Activated naive CD4-positive, alpha-beta T cell (primary cell): ENCODE results near the gene NABP2.

Experiments used
- DNase-seq, 4 experiments: peaks; one replicate each; lab custom pipeline; 2025; lab: John Stamatoyannopoulos, UW

Gene NABP2

DNA sequence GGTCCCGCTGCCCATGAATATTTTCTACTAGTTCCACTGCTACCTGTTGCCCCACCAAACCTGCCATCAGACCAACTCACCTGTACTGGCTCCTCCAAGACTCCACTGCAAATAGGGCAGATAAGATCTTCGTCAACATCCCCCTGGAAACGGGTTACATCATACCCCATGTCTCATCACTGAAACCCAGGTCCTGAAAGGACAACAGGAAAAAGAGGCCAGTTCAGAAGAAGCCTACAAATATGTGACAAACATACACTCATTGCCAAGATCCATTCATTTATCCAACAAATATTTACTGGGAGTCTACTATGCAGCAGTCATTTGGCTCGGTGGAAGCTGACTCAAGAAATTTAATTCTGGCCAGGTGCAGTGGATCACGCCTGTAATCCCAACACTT is 10.3 kb upstream of the NABP2 start:
- DNase-seq: no peak

DNA sequence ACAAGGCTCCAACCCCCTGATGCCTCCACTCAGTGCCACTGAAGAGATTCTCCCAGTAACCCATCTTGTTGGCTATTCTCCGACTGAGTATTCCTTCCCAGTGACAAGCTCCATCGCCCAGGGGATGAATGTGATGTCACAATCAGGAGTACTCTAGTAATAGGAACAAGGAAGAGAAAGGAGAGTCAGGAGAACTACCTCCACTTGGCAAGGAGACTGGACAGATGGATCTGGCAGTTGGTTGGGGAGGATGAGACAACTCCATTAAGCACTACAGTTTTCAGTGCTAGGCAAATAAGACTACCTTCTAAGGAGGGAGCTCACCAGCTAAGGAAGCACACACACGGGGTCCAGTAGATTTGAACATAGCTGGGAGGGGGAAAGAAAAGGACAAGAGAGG is 7.7 kb upstream of the NABP2 start:
- DNase-seq: no peak

DNA sequence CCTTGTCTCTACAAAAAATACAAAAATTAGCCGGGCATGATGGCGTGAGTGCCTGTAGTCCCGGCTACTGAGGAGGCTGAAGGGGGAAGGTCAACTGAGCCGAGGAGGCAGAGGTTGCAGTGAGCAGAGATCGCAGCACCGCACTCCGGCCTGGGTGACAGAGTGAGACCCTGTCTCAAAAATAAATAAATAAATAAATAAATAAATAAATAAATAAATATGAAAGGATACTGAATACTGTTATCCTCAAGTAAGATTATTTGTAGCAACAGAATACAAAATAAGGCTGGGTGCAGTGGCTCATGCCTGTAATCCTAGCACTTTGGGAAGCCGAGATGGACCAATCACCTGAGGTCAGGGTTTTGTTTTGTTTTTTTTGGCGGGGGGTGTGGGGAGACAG is 4.3 kb upstream of the NABP2 start:
- DNase-seq: no peak

DNA sequence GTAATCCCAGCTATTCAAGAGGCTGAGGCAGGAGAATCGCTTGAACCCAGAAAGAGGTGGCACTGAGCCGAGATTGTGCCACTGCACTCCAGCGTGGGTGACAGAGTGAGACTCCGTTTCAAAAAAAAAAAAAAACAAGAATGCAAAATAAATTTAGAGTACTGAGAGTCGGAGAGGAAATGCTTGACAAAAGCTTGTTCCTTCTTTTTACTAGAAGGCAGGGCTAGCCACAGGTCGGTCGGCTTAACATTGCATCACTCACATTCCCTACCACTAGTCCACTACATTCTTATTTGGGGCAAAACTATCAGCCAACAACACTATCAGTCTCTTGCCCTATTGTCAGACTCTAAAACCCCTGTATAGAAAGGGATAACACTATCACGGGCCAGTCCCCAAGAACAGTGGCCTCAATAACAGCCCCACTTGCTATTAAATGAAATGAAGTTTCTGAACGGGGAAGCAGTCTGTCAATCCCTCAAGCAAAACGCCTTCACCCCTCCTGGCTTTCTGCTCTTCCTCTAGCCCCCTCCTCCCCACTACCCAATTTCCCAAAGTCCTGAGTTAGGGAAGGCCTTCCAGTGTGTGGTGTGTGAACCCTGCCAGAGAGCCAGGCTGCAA is 3.4 kb upstream of the NABP2 start:
- no peak for DNase-seq

DNA sequence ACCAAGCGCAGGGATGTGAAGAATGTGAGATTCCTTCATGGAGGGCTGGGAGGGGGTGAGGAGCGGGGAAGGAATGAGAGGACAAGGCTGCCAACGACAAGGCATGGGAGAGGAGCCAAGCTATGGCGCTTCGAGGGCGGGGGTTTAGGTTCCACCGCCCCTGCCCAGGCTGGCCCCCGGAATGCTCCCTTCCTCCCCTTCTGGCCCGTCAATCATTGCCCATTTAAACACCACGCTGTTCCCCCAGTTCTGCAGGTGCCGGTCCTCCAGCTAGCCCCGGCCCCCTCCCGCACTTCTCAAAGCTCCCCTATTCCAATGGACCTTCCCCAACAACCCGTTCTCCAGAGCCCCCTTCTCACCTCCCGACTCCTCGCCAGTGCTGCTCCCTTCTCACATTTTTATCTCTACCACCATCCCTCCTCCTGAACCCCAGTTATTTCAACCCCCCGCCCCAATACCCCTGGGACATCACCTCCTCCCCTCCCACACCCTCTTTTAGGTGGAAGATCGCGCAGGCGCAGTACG is 2.8 kb upstream of the NABP2 start:
- no peak for DNase-seq

DNA sequence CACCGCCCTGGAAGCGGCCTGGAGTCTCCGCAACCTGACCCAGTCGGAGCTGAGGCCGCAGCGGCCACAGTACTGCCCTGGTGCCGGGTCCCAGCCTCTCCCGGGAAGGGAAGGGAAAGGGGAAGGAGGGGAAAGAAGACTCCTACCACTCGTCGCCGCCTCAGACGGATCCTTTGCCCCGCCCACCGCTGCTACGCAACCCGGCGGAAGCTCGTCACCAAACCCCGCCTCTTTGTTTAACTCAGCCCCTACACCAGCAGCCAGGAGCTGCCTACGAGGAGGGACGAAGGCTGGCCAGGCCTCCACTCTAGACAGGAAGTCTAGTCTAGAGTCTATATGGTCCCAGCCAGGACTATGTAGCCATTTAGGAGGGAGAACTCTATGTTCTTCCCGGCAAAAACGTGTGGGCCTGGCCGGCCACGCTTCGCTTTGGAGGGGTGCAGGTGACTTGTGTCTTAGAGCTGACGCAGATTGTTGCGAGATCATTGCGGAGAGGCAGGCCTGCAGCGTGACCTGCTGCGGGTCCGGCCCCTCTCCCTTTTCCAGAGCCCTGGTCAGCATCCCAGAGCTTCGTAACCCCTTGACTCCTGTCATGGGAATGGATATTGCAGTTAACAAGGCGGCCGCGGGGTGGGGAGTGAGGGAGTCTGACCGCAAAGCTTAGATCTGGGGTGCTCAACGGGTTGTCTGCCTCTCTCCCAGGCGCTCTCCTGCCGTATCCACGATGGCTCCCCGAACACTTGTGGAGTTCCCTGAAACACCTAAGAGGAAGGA is 2.2 kb upstream of the NABP2 start, which contains the start of gene RNF41:
TSS of gene RNF41 (minus strand) at position 166 of the 774 bp plus-strand sequence. CDS start 7,875 bp downstream, outside the sequence.
- DNase-seq: peak; percentile 60 to 88 (median 78)

DNA sequence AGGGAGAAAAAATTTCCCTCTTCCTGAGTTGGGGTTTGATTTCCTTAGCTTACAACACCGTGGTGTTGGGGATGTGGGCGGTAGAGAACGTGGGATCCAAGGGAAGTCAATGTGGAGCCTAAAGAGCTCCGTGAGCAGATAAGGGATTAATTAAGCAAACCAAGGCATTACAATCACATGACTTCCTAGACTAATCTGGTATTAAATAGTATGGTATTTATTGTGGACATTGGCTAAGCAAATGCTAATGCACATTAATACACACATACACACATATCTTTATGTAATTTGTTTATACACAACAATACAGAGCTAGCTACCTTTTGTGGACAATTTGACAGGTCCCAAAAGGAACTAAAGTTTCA is 1.6 kb upstream of the NABP2 start:
- no peak for DNase-seq

DNA sequence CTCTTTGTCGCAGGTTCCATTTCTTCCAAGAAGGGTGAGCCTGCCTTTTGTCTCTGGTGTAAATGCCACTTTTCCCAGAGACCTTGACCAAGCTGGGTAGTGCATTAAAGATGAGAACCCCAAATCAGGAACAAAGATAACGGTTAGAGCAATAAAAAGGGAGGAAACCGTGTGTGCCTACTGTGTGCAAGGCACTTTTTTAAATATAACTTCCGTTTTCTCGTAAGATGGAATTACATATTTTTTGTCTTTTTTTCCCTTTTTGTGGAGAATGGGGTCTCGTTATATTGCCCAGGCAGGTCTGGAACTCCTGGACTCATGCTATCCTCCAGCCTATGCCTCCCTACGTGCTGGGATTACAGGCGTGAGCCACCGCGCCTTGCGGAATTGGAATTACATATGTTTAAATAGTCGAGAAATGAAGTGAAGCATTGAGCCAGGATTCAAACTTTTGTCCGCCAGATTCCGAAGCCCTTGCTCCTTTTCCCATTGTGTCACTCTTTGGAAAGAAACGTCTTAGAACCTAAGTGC is 506 bp upstream of the NABP2 start:
- DNase-seq: no peak

DNA sequence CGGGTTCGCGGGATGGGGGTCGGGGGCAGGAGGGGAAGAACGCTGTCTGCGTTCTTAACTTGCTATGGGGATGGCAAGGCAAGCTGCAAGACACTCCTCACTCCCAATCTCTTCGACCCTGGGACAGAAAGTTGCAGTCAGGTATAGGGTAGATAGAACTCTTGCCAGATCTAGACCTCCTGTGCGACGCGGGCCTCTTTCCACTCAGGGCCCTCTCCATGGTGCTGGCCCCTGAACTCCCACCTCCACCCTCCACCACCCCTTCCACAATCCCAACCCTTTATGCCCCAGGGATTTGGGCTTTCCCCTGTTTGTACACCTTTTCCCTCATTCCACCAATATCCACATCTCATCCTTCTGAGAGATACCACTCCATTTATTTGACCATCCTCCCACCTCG is 812 bp downstream of the NABP2 start:
- DNase-seq: no peak

DNA sequence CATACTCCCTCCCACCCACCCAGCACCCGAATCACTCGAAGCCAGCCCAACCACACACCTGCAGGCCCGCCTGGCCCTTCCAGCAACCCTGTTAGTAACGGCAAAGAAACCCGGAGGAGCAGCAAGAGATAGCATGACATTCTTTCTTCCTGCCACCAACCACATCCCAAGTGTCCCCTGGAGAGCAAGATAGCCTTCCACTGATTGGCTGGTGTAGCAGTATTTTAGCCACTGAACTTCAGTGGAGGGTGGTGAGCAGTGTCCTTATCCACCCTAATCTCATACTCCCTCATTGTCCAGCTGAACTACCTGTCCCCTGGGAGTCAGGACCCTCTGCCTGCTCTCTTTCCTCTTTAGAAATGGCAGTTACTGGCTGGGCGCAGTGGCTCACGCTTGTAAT is 4.9 kb downstream of the NABP2 start:
- DNase-seq: no peak

DNA sequence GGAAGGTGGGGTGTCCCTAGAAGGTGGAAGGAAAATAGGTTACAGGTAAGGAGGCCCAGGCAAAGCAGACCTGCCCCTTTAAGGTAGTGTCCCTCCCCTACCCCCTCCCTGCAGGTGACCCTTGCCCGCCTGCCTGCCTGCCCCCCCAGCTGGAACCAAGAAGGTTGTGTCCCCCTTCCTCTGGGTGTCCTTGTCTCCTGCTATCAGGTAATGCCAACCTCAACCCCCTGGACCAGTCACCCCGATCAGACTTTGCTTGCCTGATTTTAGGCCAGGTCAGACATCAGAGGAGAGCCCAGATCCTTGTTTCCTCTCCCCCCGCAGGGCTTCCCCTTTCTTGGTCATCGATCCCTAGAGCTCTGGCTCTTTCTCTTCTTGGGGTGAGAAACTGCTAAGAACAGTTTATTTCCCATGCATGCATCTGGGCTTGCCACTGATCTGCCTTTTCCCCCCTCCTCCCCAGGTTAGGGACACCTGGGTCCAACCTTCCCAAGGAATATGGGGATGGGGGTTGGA is 5.8 kb downstream of the NABP2 start, which contains the start of gene SLC39A5:
TSS of gene SLC39A5 (plus strand) at position 136 of the 516 bp plus-strand sequence. CDS start 1,224 bp downstream, outside the sequence.
- no peak for DNase-seq

DNA sequence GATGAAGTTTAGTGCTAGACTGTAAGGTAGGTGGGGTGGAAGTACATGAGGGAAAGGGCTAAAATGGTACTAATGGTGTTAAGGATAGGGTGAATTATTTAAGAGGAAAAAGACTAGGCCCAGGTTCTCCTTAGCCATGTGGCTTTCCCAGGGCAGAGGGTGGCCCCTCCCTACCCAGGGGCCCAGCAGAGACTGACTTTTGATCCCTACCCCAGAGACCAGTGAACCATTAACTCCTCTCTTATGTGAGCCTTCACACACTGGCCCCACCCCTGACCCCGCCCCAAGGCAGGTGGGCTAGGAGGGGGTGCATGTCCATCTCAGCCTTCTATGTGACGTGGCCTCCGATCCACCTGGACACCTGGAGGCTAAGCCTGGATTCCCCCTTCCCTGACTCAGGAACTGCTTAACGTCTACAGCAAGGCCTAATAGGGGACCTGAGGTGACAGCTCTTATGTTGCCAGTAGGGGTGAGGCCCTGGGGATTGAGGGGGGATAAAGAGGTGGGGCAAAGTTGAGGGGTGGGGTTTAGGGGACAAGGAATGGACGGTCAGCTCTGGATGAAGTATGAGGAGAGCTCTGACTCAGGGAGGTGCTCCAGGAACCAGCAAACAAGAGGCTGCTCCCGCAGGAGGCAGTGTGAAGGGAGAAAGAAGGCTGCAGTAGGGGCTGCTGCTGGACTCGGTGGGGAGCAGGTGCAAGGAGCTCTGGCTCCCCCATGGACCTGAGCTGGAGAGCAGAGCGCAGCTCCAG is 6.5 kb downstream of the NABP2 start:
- no peak for DNase-seq

DNA sequence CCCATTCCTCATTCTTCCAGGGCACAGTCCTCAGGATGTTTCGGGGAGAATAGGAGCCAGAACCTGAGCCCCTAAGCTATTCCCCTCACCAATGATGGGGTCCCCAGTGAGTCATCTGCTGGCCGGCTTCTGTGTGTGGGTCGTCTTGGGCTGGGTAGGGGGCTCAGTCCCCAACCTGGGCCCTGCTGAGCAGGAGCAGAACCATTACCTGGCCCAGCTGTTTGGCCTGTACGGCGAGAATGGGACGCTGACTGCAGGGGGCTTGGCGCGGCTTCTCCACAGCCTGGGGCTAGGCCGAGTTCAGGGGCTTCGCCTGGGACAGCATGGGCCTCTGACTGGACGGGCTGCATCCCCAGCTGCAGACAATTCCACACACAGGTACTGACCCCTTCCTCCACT is 7.0 kb downstream of the NABP2 start:
- no peak for DNase-seq

DNA sequence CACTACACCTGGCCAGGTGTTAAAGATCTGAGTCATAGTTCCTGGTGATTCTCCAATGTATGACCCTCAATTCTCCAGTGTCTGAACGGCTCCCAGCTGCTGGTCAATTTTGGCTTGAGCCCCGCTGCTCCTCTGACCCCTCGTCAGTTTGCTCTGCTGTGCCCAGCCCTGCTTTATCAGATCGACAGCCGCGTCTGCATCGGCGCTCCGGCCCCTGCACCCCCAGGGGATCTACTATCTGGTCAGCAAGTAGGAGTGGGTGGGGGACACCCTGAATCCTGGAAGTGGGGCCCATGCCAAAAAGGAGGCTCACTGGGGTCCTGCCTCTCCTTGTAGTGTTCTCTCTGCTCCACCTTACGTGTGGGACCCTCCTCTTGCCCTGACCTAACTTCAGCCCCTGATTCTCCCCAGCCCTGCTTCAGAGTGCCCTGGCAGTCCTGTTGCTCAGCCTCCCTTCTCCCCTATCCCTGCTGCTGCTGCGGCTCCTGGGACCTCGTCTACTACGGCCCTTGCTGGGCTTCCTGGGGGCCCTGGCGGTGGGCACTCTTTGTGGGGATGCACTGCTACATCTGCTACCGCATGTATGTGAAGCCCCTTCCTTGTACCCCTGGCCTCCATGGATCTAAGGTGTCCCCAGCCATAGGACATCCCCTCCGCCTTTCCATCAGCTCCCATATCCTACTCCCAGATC is 10.7 kb downstream of the NABP2 start:
- no peak for DNase-seq

DNA sequence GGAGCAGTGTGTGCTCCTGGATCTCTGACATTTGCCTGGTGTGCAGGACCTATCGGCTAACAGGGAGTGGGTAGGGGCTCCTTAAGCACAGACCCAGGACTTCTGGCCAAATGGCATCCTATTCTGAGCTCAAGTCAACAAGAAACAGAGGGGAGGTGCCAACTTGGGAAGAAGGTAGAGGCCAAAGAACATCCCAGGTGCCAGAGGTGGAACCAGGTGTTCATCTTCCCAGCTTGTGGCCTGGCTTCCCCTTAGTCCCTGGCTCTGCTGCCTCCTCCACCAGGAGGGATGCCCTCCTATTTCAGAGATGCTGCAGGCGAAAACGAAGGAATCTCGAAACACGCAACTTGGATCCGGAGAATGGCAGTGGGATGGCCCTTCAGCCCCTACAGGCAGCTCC is 11.9 kb downstream of the NABP2 start:
- no peak for DNase-seq

DNA sequence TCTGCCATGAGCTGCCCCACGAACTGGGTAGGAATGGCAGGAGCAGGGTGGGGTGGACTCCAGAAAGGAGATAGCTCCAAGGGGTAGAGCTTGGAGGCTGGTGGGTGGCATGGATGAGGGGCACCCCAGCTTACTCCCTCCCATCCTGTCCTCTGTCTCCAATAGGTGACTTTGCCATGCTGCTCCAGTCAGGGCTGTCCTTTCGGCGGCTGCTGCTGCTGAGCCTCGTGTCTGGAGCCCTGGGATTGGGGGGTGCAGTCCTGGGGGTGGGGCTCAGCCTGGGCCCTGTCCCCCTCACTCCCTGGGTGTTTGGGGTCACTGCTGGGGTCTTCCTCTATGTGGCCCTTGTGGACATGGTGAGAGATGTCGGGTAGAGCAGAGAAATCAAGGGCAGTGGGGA is 12.8 kb downstream of the NABP2 start:
- no peak for DNase-seq

DNA sequence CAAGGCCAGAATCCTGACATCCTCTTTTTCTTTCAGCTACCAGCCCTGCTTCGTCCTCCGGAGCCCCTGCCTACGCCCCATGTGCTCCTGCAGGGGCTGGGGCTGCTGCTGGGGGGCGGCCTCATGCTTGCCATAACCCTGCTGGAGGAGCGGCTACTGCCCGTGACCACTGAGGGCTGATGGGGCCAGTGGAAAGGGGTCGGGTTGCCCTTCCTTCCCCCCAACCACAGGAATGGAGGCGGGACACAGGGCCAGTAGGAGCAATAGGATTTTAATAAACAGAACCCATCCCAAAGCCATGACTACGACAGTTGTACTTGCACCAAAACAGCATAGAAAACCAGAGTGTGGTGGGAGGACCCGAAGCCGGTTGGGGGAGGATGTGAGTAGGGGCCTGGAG is 13.4 kb downstream of the NABP2 start:
- no peak for DNase-seq

DNA sequence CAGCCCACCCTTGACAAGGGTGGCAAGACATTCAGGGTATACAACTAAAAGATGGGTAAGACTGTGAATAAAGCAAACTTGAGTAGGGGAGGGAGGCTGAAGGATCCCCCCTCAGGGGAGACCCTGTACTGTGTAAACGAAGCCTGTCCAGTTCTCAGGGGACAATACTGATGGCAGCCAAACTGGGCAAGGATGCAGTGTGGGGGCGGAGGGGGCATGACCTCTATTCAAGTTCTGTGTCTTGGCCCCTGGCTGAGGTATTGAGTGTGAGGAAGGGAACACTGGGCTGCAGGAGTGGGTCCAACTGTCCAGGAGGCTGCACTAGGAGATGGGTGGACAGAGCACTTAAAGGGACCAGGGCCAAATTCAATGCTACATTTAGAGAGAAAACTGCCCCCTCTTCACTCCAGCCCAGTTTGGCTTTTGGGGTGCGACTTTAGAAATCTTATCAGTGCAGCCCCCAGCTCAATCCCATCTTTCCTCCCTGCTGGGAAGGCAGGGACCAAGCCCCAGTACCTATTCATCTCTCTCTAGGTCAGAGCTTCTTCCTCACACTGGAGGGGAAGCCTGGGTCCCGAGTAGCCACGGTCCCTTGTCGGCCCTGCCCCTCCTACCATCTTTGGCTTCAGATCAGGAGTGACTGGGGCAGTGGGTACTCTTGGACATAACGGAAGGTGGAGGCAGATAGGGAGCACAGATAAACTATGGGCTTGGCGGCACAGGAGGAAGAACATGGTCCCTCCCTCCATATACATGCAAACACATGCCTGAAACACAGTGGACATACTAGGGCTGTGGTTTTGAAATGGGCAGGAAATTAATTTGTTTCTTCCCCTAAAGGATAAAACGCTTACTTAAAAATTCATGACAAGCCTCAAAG is 17.5 kb downstream of the NABP2 start:
- no peak for DNase-seq

DNA sequence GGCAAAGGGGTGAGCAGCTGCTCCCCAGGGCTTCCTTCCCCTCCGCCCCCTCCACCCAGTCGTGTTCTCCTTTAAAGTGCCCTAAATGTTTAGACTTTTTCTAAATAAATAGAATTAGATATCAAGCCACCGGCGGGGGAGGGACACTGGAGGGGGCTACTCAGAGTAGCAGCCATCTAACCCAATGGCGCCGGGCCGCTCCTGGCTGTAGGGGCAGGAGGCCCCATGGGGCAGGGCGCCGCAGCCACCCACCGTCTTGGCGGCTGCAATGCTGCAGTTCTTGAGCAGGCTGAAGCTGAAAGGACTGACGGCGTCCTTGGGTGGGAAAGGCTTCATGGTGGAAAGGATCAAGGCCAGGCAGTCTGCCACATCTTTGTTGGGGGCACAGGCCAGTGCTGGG is 18.8 kb downstream of the NABP2 start:
- DNase-seq: no peak

DNA sequence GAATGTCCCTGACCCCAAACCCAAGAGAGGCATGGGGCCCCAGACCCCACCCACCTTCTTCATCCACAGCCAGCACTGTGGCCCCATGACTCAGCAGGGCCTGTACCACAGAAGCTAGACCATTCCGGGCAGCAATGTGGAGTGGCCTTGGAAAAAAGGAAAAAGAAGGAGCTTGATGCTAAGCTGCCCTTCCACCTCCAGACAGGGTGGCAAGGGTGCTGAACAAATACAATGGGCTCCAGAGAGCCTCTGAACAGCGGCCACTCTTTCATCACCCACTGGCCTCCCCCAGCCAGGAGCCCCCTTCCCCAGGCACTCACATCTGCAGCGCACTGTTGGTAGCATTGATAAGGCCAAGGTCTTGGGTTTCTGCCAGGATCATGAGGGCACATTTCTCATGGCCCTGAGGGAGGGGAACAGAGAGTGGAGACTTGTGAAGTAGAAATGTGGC is 19.6 kb downstream of the NABP2 start:
- no peak for DNase-seq

DNA sequence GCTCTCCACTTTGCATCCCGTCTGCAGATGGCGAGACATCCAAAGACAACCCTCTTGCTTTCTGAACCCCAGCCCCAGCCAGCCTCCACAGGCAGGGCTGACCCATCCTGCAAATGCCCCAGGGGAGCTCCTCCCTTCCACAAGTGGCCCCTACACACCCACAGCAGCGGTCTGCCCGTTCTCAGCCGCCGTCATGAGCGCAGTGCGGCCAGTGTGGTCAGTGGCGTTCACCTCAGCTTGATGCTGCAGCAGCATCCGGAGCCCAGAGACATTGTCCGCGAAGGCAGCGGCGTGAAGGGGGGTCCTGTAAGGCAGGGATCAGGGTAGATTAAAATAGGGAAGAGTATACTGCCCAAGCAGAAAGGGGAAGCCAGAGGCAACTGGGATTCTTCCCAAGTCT is 20.4 kb downstream of the NABP2 start:
- DNase-seq: no peak
